Measurements from ENCODE around the gene BBLN. TPM values are rescaled to one million over a fixed set of nuclear protein-coding genes. Genes with fewer than 3 reads are reported as not detected.

The BBLN gene
- total RNA-seq, 1 experiment from 2014 or later, result 41.9 TPM

GRCh38 chr9:128120741-128121465 is 39.2 kb upstream of the BBLN start:
- TF ChIP-seq CTCF (conservative IDR thresholded peaks at IDR 0.05; ENCODE audit: low read depth, low read length), result no peak
- no peak for DNase-seq (ENCODE audit: low spot score)
- H3K36me3 ChIP-seq (ENCODE audit: insufficient read depth, low read length, poor library complexity, severe bottlenecking), result peaks cover 20% of the 10 kb centered on the region
- H3K27me3 ChIP-seq (replicated peaks; ENCODE audit: insufficient read depth, low read depth, low read length, poor library complexity), result no peaks in the 10 kb centered on the region
- H3K27ac ChIP-seq (ENCODE audit: low read depth, low read length, poor library complexity, severe bottlenecking), result no peak overlapping the region
- H3K4me3 ChIP-seq (ENCODE audit: low read depth, low read length, poor library complexity, severe bottlenecking), result no peak overlapping the region
- CTCF ChIA-PET, result no interaction called here
- H3K4me1 ChIP-seq (ENCODE audit: insufficient read depth, low read length, poor library complexity, severe bottlenecking), result peaks cover 9% of the 10 kb centered on the region
- intact Hi-C loops (cut with micrococcal nuclease; ENCODE audit: unreplicated experiment), result no loop called here
- no TSS peak for BruUV-seq (replicated peaks)
- no peaks in the 10 kb centered on the region for H3K9me3 ChIP-seq (ENCODE audit: low read depth, low read length, poor library complexity, severe bottlenecking)
- POLR2A ChIA-PET (ENCODE audit: low non-redundant PET), result no interaction called here

- BruUV-seq (replicated peaks), result no TSS peak
- peaks cover 14% of the 10 kb centered on the region for H3K4me1 ChIP-seq (ENCODE audit: insufficient read depth, low read length, poor library complexity, severe bottlenecking)
- H3K36me3 ChIP-seq (ENCODE audit: insufficient read depth, low read length, poor library complexity, severe bottlenecking), result peaks cover 20% of the 10 kb centered on the region
- no peak overlapping the region for H3K4me3 ChIP-seq (ENCODE audit: low read depth, low read length, poor library complexity, severe bottlenecking)
- no peak for DNase-seq (ENCODE audit: low spot score)
- no peaks in the 10 kb centered on the region for H3K9me3 ChIP-seq (ENCODE audit: low read depth, low read length, poor library complexity, severe bottlenecking)
- no peaks in the 10 kb centered on the region for H3K27me3 ChIP-seq (replicated peaks; ENCODE audit: insufficient read depth, low read depth, low read length, poor library complexity)
- TF ChIP-seq EZH2 (IDR thresholded peaks at IDR 0.05; ENCODE audit: borderline replicate concordance, low read depth, low read length, poor library complexity, severe bottlenecking) (no peak), CTCF (conservative IDR thresholded peaks at IDR 0.05; ENCODE audit: low read depth, low read length) (no peak)
- ChIA-PET POLR2A (ENCODE audit: low non-redundant PET) (no interaction called here), CTCF (no interaction called here)
- H3K27ac ChIP-seq (ENCODE audit: low read depth, low read length, poor library complexity, severe bottlenecking), result no peak overlapping the region
- intact Hi-C loops (cut with micrococcal nuclease; ENCODE audit: unreplicated experiment), result no loop called here
Measured at GRCh38 chr9:128121466-128121810, 38.6 kb upstream of the BBLN start.

GRCh38 chr9:128121924-128122808 is 37.9 kb upstream of the BBLN start:
- Histone ChIP-seq H3K27me3 (replicated peaks; ENCODE audit: insufficient read depth, low read depth, low read length, poor library complexity) (no peaks in the 10 kb centered on the region), H3K4me1 (ENCODE audit: insufficient read depth, low read length, poor library complexity, severe bottlenecking) (peaks cover 20% of the 10 kb centered on the region), H3K36me3 (ENCODE audit: insufficient read depth, low read length, poor library complexity, severe bottlenecking) (peaks cover 20% of the 10 kb centered on the region), H3K4me3 (ENCODE audit: low read depth, low read length, poor library complexity, severe bottlenecking) (no peak overlapping the region), H3K27ac (ENCODE audit: low read depth, low read length, poor library complexity, severe bottlenecking) (no peak overlapping the region), H3K9me3 (ENCODE audit: low read depth, low read length, poor library complexity, severe bottlenecking) (no peaks in the 10 kb centered on the region)
- CTCF ChIA-PET, result no interaction called here
- no TSS peak for BruUV-seq (replicated peaks)
- no peak for DNase-seq (ENCODE audit: low spot score)
- POLR2A ChIA-PET (ENCODE audit: low non-redundant PET), result no interaction called here
- TF ChIP-seq EZH2 (IDR thresholded peaks at IDR 0.05; ENCODE audit: borderline replicate concordance, low read depth, low read length, poor library complexity, severe bottlenecking) (no peak), CTCF (conservative IDR thresholded peaks at IDR 0.05; ENCODE audit: low read depth, low read length) (no peak)
- intact Hi-C loops (cut with micrococcal nuclease; ENCODE audit: unreplicated experiment), result no loop called here
